ENCODE data around the gene RRP7A. TPM values are rescaled to one million over a fixed set of nuclear protein-coding genes. Genes with fewer than 3 reads are reported as not detected.
"Not testable (repeated sequence)": the region's sequence is repeated elsewhere in the genome, so short reads cannot be mapped to it uniquely, and the experiment has no call there.

RRP7A gene
- 63.6 and 73.1 TPM in 2 replicates for total RNA-seq (2014; rRNA removed; shearing (Covaris generic))

GRCh38 chr22:42519525-42520401, at the start of gene RRP7A:
Gene RRP7A (minus strand): TSS chr22:42519796. CDS start chr22:42519786, 10 bp downstream.
- in situ Hi-C loops (cut with HindIII; ENCODE audit: low sequenced_read_pairs) = no loop called here
- DNase-seq (ENCODE audit: low spot score) = peak; percentile 78

- in situ Hi-C loops (cut with HindIII; ENCODE audit: low sequenced_read_pairs); DNase-seq (ENCODE audit: low spot score): not testable (repeated sequence)
Observed at GRCh38 chr22:42567950-42568349, 48.4 kb upstream of the RRP7A start.

- in situ Hi-C loops (cut with HindIII; ENCODE audit: low sequenced_read_pairs) = no loop called here
- DNase-seq (ENCODE audit: low spot score) = no peak
Observed at GRCh38 chr22:42565956-42566355, 46.4 kb upstream of the RRP7A start.

GRCh38 chr22:42564699-42565098, 45.1 kb upstream of the RRP7A start:
- in situ Hi-C loops (cut with HindIII; ENCODE audit: low sequenced_read_pairs) = no loop called here
- no peak for DNase-seq (ENCODE audit: low spot score)

- in situ Hi-C loops (cut with HindIII; ENCODE audit: low sequenced_read_pairs); DNase-seq (ENCODE audit: low spot score): not testable (repeated sequence)
Observed at GRCh38 chr22:42563943-42564342, 44.3 kb upstream of the RRP7A start.

GRCh38 chr22:42562684-42563083, 43.1 kb upstream of the RRP7A start:
- DNase-seq (ENCODE audit: low spot score) = no peak
- in situ Hi-C loops (cut with HindIII; ENCODE audit: low sequenced_read_pairs) = no loop called here

- DNase-seq (ENCODE audit: low spot score) = no peak
- in situ Hi-C loops (cut with HindIII; ENCODE audit: low sequenced_read_pairs) = no loop called here
Observed at GRCh38 chr22:42562279-42562678, 42.7 kb upstream of the RRP7A start.

- in situ Hi-C loops (cut with HindIII; ENCODE audit: low sequenced_read_pairs) = no loop called here
- no peak for DNase-seq (ENCODE audit: low spot score)
Observed at GRCh38 chr22:42561856-42562255, 42.3 kb upstream of the RRP7A start.

- in situ Hi-C loops (cut with HindIII; ENCODE audit: low sequenced_read_pairs) = no loop called here
- no peak for DNase-seq (ENCODE audit: low spot score)
Observed at GRCh38 chr22:42560781-42561180, 41.2 kb upstream of the RRP7A start.

- DNase-seq (ENCODE audit: low spot score) = no peak
- in situ Hi-C loops (cut with HindIII; ENCODE audit: low sequenced_read_pairs) = no loop called here
Observed at GRCh38 chr22:42560381-42560780, 40.8 kb upstream of the RRP7A start.

GRCh38 chr22:42553475-42554361, 34.1 kb upstream of the RRP7A start, which contains the start of gene SERHL2:
Gene SERHL2 (plus strand): TSS chr22:42553956. CDS start chr22:42554021, 65 bp downstream.
- in situ Hi-C loops (cut with HindIII; ENCODE audit: low sequenced_read_pairs) = no loop called here
- DNase-seq (ENCODE audit: low spot score) = peak; percentile 50

- not testable (repeated sequence) for DNase-seq (ENCODE audit: low spot score)
Observed at GRCh38 chr22:42552294-42552647, 32.7 kb upstream of the RRP7A start.

GRCh38 chr22:42549331-42550060, 29.9 kb upstream of the RRP7A start:
- DNase-seq (ENCODE audit: low spot score) = no peak
- in situ Hi-C loops (cut with HindIII; ENCODE audit: low sequenced_read_pairs) = no loop called here

More at GRCh38 chr22:42552294-42552647, 32.7 kb upstream of the RRP7A start:
- in situ Hi-C loops (cut with HindIII; ENCODE audit: low sequenced_read_pairs) = not testable (repeated sequence)

- no peak for DNase-seq (ENCODE audit: low spot score)
- in situ Hi-C loops (cut with HindIII; ENCODE audit: low sequenced_read_pairs) = no loop called here
Observed at GRCh38 chr22:42548597-42549330, 29.2 kb upstream of the RRP7A start.

GRCh38 chr22:42548126-42548525, 28.5 kb upstream of the RRP7A start:
- DNase-seq (ENCODE audit: low spot score); in situ Hi-C loops (cut with HindIII; ENCODE audit: low sequenced_read_pairs): not testable (repeated sequence)

GRCh38 chr22:42547562-42547961, 28.0 kb upstream of the RRP7A start:
- no peak for DNase-seq (ENCODE audit: low spot score)
- in situ Hi-C loops (cut with HindIII; ENCODE audit: low sequenced_read_pairs) = no loop called here

- DNase-seq (ENCODE audit: low spot score) = no peak
Observed at GRCh38 chr22:42544686-42545085, 25.1 kb upstream of the RRP7A start.

GRCh38 chr22:42539236-42539771, 19.7 kb upstream of the RRP7A start:
- DNase-seq (ENCODE audit: low spot score) = not testable (repeated sequence)

More at GRCh38 chr22:42544686-42545085, 25.1 kb upstream of the RRP7A start:
- in situ Hi-C loops (cut with HindIII; ENCODE audit: low sequenced_read_pairs) = no loop called here

More at GRCh38 chr22:42539236-42539771, 19.7 kb upstream of the RRP7A start:
- in situ Hi-C loops (cut with HindIII; ENCODE audit: low sequenced_read_pairs) = not testable (repeated sequence)
